ENCODE data around the gene SLC25A23. TPM values are rescaled to one million over a fixed set of nuclear protein-coding genes. Genes with fewer than 3 reads are reported as not detected.
A peak's percentile ranks its signal among the peaks of the same experiment; 100 is the strongest.

Gene SLC25A23
- total and polyA plus RNA-seq, 2 of the 8 experiments (the other 6 are each of a cell fraction or from before 2014, with no cell fraction given): 18.0 to 48.1 TPM

DNA sequence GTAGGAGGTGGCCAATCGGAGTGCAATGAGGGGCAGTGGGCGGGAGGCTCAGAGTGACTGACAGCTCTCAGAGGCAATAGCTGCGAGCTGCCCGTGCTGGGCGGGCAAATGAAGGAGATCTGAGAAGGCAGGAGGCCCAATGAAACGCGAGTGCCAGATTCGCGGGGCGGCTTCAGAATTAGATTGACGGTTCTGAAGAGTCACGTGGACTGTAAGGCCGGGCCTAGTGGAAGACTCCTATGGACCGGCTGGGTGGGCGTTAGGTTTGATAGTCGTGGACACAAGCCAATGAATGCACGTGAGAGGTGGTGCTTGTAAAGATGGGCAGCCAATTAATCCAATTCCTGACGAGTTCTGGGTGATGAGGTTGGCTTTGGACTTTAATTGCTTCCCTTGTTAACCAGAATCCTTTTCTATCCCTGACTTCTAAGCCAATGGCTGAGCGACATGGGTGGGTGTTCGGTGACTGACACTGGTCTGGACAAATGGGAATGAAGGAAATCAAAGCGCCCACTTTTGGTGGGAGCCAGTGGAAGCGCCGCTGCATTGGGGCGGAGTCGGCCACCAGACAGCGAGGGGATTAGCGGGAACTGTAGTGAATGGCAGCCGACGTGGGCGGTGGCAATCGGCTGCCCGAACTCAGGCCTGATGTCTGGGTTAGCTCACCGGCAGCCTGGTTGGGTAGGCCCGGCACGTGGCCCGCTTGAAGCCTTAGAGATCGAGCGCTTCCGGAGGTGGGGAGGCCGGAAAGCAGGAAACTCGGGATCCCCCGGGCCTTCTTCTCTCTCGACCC, 34.5 kb downstream of the SLC25A23 start (continued):
- TF ChIP-seq BCL11A (IDR thresholded peaks at IDR 0.05; ENCODE audit: low read depth in 2 of 2, low read length in 2 of 2): no peak
- TF ChIP-seq CREB1 (IDR thresholded peaks at IDR 0.05): peak; percentile 61
- TF ChIP-seq RFX5 (IDR thresholded peaks at IDR 0.05; ENCODE audit: borderline replicate concordance, low read depth, low read length): no peak
- TF ChIP-seq RAD21 (IDR thresholded peaks at IDR 0.05 in 1 of 2, conservative IDR thresholded peaks at IDR 0.05 in 1 of 2; ENCODE audit: low read depth in 2 of 2, low read length in 2 of 2): no peak
- no peak for TF ChIP-seq HDAC6 (IDR thresholded peaks at IDR 0.05; ENCODE audit: low read depth, low read length)
- TF ChIP-seq RBBP5 (IDR thresholded peaks at IDR 0.05; ENCODE audit: borderline replicate concordance, low read depth, low read length): no peak
- no peak for TF ChIP-seq EP300 (IDR thresholded peaks at IDR 0.05; ENCODE audit: borderline replicate concordance in 1 of 2, low read depth in 2 of 2, low read length in 2 of 2)
- no peak for TF ChIP-seq POLR2AphosphoS5 (IDR thresholded peaks at IDR 0.05; ENCODE audit: low read depth, low read length)
- TF ChIP-seq, protein P1, sequence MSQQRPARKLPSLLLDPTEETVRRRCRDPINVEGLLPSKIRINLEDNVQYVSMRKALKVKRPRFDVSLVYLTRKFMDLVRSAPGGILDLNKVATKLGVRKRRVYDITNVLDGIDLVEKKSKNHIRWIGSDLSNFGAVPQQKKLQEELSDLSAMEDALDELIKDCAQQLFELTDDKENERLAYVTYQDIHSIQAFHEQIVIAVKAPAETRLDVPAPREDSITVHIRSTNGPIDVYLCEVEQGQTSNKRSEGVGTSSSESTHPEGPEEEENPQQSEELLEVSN (IDR thresholded peaks at IDR 0.05): peak; percentile 100
- TF ChIP-seq, protein P2, sequence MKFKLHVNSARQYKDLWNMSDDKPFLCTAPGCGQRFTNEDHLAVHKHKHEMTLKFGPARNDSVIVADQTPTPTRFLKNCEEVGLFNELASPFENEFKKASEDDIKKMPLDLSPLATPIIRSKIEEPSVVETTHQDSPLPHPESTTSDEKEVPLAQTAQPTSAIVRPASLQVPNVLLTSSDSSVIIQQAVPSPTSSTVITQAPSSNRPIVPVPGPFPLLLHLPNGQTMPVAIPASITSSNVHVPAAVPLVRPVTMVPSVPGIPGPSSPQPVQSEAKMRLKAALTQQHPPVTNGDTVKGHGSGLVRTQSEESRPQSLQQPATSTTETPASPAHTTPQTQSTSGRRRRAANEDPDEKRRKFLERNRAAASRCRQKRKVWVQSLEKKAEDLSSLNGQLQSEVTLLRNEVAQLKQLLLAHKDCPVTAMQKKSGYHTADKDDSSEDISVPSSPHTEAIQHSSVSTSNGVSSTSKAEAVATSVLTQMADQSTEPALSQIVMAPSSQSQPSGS (IDR thresholded peaks at IDR 0.05; ENCODE audit: low read length): no peak; the same call in 1 of the 2 replicates
- peak; percentile 93 for TF ChIP-seq CHD2 (IDR thresholded peaks at IDR 0.05; ENCODE audit: low read length)
- no peak for TF ChIP-seq MAFK (IDR thresholded peaks at IDR 0.05; ENCODE audit: low read depth, low read length)
- TF ChIP-seq SIRT6 (IDR thresholded peaks at IDR 0.05; ENCODE audit: low read length): no peak
- TF ChIP-seq KDM1A (IDR thresholded peaks at IDR 0.05; ENCODE audit: borderline replicate concordance, low read length): no peak; the same call in 1 of the 2 replicates
- TF ChIP-seq RXRA (IDR thresholded peaks at IDR 0.05; ENCODE audit: insufficient read depth, low read depth, low read length): no peak
- TF ChIP-seq, protein P3, sequence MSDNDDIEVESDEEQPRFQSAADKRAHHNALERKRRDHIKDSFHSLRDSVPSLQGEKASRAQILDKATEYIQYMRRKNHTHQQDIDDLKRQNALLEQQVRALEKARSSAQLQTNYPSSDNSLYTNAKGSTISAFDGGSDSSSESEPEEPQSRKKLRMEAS (IDR thresholded peaks at IDR 0.05): peak; percentile 100
- TF ChIP-seq POU5F1 (IDR thresholded peaks at IDR 0.05; ENCODE audit: low read depth, low read length): no peak
- TF ChIP-seq SP4 (IDR thresholded peaks at IDR 0.05; ENCODE audit: low read length): peak; percentile 96
